SU-DHL-6 (cell line): Measurements from ENCODE around the gene TP63.

Source experiments
- EZH2phosphoT487 ChIP-seq: fragments of 200-600 bp; sonication (generic), shearing (Covaris generic); conservative IDR thresholded peaks from 2 replicates; pipeline ENCODE4 v1.6.1; 2018; ENCODE audit warnings: mild to moderate bottlenecking, antibody characterized with exemption, low read length, moderate library complexity, mixed read lengths
- TF ChIP-seq, protein P1 (sequence below): fragments of 200-600 bp; sonication (generic); IDR thresholded peaks from one replicate; pipeline ENCODE4 v1.5.1; 2017; ENCODE audit warnings: antibody characterized with exemption, mild to moderate bottlenecking, low read length, moderate library complexity; ENCODE audit not compliant: insufficient read depth, poor library complexity, severe bottlenecking

GRCh38 chr3:189792046-189792929, 161.1 kb downstream of the TP63 start:
- TF ChIP-seq, protein P1, sequence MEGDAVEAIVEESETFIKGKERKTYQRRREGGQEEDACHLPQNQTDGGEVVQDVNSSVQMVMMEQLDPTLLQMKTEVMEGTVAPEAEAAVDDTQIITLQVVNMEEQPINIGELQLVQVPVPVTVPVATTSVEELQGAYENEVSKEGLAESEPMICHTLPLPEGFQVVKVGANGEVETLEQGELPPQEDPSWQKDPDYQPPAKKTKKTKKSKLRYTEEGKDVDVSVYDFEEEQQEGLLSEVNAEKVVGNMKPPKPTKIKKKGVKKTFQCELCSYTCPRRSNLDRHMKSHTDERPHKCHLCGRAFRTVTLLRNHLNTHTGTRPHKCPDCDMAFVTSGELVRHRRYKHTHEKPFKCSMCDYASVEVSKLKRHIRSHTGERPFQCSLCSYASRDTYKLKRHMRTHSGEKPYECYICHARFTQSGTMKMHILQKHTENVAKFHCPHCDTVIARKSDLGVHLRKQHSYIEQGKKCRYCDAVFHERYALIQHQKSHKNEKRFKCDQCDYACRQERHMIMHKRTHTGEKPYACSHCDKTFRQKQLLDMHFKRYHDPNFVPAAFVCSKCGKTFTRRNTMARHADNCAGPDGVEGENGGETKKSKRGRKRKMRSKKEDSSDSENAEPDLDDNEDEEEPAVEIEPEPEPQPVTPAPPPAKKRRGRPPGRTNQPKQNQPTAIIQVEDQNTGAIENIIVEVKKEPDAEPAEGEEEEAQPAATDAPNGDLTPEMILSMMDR, result no peak
- no peak for TF ChIP-seq EZH2phosphoT487
